Mucosa of descending colon (tissue), 3 donors: Measurements from ENCODE around the gene LRRIQ4. TPM values are rescaled to one million over a fixed set of nuclear protein-coding genes. Genes with fewer than 3 reads are reported as not detected.

Experiments
- ATAC-seq: fragments of 200-7000 bp; cut with Tn5 transposase; one replicate; pipeline ENCODE4 v1.9.1; 2020; ENCODE audit warnings: mild to moderate bottlenecking, moderate library complexity
- DNase-seq, 3 donors: peaks; one replicate each; pipeline ENCODE4 v3.0.0-alpha.2; 2020
- H3K36me3 ChIP-seq: fragments of 200-600 bp; one replicate; pipeline ENCODE4 v1.8.0; 2021; ENCODE audit warnings: low read depth, mild to moderate bottlenecking
- H3K4me1 ChIP-seq: fragments of 200-600 bp; one replicate; pipeline ENCODE4 v1.8.0; 2021; ENCODE audit warnings: low read depth, mild to moderate bottlenecking
- H3K4me3 ChIP-seq: fragments of 200-600 bp; one replicate; pipeline ENCODE4 v1.8.0; 2021; ENCODE audit warnings: mild to moderate bottlenecking
- H3K9me3 ChIP-seq: fragments of 200-600 bp; one replicate; pipeline ENCODE4 v1.8.0; 2021; ENCODE audit warnings: mild to moderate bottlenecking
- intact Hi-C, 2 donors: fragments of 100-400 bp; cut with DNase I in 1 of 2; cut with micrococcal nuclease in 1 of 2; formaldehyde crosslinking; loops; one replicate each; pipeline versions ENCODE4 v1.11.0 to v1.11.1; 2022; cut with DNase I, micrococcal nuclease
- total RNA-seq, 3 donors: library from RNA; stranded (reverse); fragmentation: NEBNext Ultra II Directional in 2 of 3; extraction: Animal tissue kit (Norgen Biotek cat#: 25700) in 2 of 3; gene quantifications; one replicate each; pipeline versions ENCODE4 v1.2.1 to v1.2.4, GENCODE V29; 2021 to 2023
- TF ChIP-seq, protein P1 (sequence below): fragments of 200-600 bp; IDR thresholded peaks from one replicate; pipeline ENCODE4 v1.8.0; 2022; ENCODE audit warnings: antibody characterized with exemption, mild to moderate bottlenecking
- donor health status: DM: no; HTN: no; CAD: no; lungs with moderate emphysema.
- donor health status: DM: no; HTN: no; CAD: no.
- donor health status: DM: no; HTN: yes; CAD: no.

LRRIQ4 gene
- total RNA-seq, 3 donors from 2014 or later: 0.22 TPM; not detected in 2

DNA sequence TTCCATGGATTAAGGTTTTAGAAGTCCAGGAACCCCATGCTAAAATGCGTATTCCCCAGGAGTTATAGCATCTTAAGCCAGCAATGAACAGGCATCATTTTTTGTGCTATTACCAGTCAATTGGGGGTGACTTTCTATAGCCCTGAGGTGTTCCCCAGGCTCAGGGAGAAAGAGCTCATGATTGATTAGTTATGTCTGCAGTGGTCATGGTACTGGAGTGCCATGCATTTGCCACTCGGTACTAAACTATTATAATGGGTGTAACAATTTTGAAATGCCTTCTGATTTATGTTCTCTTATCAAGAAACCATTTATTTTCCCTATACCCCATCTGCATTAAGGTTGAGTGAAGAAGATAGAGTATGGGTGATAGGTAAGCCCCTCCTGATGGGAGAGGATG, 45.1 kb downstream of the LRRIQ4 start:
- ATAC-seq (no peak), DNase-seq (no peak)
- Histone ChIP-seq H3K36me3 (peaks cover 4% of the 10 kb centered on the region), H3K4me3 (no peak overlapping the region), H3K4me1 (no peaks in the 10 kb centered on the region), H3K9me3 (no peaks in the 10 kb centered on the region)
- intact Hi-C loops: no loop called here
- TF ChIP-seq, protein P1, sequence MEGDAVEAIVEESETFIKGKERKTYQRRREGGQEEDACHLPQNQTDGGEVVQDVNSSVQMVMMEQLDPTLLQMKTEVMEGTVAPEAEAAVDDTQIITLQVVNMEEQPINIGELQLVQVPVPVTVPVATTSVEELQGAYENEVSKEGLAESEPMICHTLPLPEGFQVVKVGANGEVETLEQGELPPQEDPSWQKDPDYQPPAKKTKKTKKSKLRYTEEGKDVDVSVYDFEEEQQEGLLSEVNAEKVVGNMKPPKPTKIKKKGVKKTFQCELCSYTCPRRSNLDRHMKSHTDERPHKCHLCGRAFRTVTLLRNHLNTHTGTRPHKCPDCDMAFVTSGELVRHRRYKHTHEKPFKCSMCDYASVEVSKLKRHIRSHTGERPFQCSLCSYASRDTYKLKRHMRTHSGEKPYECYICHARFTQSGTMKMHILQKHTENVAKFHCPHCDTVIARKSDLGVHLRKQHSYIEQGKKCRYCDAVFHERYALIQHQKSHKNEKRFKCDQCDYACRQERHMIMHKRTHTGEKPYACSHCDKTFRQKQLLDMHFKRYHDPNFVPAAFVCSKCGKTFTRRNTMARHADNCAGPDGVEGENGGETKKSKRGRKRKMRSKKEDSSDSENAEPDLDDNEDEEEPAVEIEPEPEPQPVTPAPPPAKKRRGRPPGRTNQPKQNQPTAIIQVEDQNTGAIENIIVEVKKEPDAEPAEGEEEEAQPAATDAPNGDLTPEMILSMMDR: no peak

DNA sequence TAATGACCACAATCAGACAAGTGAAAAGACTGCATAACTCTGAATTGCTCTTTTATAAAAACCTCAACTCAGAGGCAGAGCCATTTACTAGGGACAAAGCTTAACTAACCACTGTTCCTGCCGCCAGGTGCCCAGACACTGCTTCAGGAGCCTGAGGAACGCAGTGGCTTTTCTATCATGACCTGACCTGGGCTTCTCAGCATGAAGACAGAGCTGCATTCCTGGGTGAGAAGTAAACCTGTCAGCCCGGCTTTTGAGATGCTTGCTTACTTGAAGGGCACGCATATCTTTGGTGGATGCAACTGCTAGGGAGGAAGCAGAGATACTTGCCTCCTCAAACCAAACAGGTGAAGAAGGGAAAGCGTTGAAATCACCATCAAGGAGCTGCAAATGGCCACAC, 49.2 kb downstream of the LRRIQ4 start:
- no peaks in the 10 kb centered on the region for H3K36me3 ChIP-seq
- peaks cover 27% of the 10 kb centered on the region for H3K4me1 ChIP-seq
- H3K4me3 ChIP-seq: no peak overlapping the region
- no peak for DNase-seq
- no peaks in the 10 kb centered on the region for H3K9me3 ChIP-seq
- ATAC-seq: no peak
- intact Hi-C loops: no loop called here
- TF ChIP-seq, protein P1: no peak

DNA sequence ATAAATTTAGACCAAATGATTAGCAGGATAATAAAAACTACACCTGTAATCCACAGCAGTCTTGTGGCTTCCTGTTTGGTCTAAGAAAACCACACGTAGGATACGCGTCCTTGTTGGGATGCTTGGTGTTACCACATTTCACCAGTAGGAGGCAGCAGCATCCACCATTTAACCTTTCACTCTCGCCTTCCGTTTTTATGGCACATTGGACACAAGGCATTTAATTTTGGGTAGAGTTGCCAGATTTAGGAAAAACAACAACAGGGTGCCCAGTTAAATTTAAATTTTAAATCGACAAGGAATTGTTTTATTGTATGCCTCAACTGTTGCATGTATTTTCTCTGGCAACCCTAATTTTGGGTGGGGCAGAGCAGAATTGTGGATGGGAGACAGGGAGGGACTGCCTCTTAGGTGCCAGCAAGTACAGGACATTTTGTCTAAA, 50.8 kb downstream of the LRRIQ4 start:
- Histone ChIP-seq H3K36me3 (no peaks in the 10 kb centered on the region), H3K4me3 (no peak overlapping the region), H3K9me3 (no peaks in the 10 kb centered on the region), H3K4me1 (peaks cover 27% of the 10 kb centered on the region)
- peak; percentile 89 for ATAC-seq
- intact Hi-C loops: no loop called here
- peak in 2 of 3 donors; percentile 57 to 92 for DNase-seq
- TF ChIP-seq, protein P1: peak; percentile 78

DNA sequence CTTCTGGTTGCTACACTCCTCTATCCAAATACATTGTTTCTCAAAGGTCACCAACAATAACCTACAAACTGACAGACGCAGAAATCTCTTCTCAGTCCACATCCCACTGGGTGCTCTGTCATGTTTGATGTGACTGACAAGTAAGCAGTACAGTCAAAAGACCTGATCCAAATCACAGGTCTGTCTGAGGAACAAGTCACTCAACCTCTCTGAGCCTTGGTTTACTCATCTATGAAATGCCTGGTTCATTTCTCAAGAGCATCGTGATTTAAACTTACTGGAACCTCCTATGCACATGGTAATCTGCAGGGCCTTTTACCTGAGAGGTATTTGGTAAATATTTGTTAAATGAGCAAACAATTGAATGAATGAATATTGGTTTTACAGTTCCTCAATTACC, 51.6 kb downstream of the LRRIQ4 start:
- no peaks in the 10 kb centered on the region for H3K36me3 ChIP-seq
- peaks cover 27% of the 10 kb centered on the region for H3K4me1 ChIP-seq
- DNase-seq (no peak), ATAC-seq (no peak)
- H3K9me3 ChIP-seq: no peaks in the 10 kb centered on the region
- TF ChIP-seq, protein P1: no peak
- H3K4me3 ChIP-seq: no peak overlapping the region
- intact Hi-C loops: no loop called here

DNA sequence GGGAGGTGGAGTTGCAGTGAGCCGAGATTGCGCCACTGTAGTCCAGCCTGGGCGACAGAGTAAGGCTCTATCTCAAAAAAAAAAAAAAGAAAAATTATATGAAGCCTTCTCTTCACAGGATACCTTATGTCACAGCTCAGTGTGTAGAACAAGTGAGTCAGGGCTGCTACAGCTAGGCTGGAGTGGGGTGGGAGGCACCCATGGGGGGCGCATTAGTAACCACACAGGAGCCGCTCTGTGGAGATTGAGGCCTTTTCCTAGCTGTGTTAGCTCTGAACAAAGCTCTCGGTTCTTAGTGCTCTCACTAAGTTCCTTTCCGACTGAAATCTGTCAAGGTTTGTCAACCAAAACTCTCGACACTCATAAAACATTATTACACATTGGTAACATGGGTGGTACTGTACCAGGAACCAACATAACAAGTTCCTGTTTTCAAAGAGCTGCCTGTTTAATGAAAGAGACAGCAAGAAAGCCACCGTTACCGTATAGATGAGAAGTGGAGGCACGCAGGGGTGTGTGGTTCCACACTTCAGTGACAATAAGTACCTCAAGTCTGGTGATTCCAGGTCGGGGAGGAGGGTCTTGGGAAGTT, 52.6 kb downstream of the LRRIQ4 start:
- TF ChIP-seq, protein P1: no peak
- Histone ChIP-seq H3K4me3 (no peak overlapping the region), H3K4me1 (peaks cover 30% of the 10 kb centered on the region), H3K36me3 (no peaks in the 10 kb centered on the region), H3K9me3 (no peaks in the 10 kb centered on the region)
- peak; percentile 74 for ATAC-seq
- intact Hi-C loops: no loop called here
- DNase-seq: peak in 1 of 3 donors; percentile 41
